Measurements from ENCODE around the gene AP5Z1.
A peak's percentile ranks its signal among the peaks of the same experiment; 100 is the strongest.
"Not testable (repeated sequence)": the region's sequence is repeated elsewhere in the genome, so short reads cannot be mapped to it uniquely, and the experiment has no call there.

AP5Z1 gene

DNA sequence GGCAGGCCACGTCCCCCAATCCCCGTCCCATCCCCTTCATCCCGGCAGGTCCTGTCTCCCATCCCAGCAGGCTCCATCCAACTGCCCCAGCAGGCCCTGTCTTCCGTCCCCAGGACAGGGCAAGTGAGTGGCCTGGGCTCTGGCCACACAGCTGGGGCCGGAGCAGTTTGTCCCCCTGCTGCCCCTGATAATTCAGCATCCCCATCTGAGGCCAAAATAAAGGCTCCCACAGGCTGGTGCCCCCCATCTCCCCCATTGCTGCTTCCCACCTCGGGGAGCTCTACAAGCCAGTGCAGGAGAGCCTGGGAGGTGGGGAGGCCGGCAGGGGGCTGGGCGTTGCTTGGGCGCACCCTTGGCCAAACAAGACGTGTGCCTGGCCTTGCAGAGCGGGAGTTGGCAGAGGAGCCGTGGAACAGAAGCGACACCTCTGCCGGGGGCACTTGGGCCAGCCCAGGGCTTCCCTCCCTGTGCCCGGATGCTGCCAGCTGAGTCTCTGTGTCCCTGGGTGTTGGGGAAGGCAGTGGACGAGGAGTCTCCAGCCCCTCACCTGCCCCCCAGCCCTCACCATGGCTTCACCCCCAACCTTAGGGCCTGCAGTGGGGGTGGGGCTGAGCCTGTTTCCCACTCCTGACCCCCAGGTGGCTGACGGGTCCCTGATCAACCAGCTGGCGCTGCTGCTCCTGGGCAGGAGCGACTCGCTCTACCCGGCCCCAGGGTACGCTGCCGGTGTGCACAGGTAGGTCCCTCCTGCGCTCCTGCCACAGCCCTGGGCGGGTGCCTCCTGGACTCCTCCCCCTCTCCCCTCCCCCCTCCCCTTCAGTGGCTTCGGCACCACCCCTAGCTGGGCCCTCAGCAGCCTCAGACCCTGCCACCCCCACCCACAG, 14.0 kb downstream of the AP5Z1 start:
- DNase-seq: no peak

GRCh38 chr7:4790078-4790465, 14.6 kb downstream of the AP5Z1 start:
- no peak for DNase-seq

- DNase-seq: no peak
Measured at GRCh38 chr7:4790516-4790991, 15.1 kb downstream of the AP5Z1 start.

DNA sequence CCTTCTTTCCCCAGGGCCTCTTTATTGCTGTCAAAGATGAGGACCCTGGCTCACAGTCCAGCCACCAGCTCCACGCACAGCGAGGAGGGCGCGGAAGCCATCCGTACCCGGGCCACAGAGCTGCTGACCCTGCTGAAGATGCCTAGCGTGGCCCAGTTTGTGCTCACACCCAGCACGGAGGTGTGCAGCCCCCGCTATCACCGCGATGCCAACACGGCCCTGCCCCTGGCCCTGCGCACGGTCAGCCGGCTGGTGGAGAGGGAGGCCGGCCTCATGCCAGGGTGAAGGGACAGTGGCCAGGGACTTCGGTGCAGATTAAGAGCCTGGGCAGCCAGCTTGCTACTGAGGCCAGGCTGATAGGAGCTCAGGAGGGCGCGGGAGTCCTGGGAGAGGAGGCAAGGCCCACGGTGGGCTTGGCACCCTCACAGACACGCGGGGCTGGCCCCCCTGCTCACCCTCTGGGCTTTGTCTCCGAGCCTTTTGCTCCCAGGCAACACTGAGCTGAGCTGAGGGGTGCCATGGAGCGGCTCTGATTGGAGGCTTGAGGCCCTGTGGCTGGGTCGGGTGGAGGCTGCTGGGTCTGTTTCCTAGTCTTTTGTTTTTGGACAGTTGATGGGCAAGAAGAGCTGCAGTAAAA, 15.8 kb downstream of the AP5Z1 start:
- DNase-seq: no peak

DNA sequence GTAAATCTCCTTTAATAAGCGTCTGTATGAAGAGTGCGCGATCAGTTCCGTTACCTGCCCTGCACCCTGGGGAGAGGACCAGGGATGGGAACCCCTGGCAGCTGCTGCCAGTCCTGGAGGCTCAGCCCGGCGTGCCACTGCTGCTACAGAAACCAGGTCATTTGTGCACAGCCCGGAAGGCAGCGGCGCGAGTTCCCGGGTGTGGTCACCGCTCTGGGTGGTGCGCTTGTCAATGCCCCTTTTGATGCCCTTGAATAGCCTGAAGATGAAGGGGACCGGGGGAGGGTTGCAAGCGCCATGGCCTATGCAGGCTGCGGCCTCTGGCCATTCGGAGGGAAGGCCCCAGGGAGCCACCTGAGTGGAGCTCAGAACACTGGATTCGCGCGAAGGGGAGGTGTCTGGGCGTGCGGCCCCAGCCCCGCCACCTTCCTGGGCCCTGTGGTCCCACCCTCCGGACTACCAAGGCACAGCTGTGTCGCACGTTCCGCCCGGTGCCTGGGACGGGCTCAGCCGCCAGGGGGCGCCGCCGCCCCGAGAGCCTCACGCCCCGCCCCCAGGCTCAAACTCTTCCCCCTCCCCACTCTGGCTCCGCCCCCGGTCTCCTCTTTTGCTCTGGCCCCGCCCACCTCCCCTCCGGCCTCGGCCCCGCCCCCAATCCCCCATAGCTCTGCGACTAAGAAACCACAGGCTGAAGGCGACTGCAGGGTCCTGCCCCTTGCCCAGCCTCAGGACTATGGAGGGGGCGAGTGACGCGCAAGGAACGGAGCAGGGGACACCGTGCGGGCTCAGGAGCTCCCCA, 16.5 kb downstream of the AP5Z1 start:
- peak; percentile 37 to 60 for DNase-seq

DNA sequence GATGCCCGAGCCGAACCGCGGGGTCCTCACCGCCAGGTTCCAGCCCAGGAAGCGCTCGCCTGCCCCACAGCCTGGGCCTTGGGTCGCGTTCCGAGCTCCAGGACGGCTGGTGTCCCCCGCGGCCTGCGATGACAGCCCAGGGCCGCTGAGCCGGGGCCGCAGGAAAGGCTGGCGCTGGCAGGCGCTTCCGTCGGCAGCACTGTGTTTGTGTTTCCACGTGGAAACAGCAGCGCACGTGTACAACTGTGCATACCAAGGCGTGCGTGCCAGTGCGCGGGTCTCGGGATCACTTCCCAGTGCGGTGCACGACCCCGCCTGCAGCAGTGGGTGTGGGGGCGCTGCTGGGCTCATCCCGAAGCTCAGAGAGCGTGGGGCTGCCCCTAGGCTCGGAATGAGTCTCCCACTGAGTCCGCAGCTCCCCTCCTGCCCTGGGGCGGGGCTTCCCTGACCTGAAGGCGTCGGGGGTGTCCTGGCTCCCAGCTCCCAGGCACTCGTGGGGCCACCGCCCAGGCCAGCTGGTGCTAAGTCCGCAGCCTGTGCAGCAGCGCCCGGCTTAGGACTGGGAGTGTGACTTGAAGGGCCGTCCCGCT, 17.2 kb downstream of the AP5Z1 start:
- no peak for DNase-seq

DNA sequence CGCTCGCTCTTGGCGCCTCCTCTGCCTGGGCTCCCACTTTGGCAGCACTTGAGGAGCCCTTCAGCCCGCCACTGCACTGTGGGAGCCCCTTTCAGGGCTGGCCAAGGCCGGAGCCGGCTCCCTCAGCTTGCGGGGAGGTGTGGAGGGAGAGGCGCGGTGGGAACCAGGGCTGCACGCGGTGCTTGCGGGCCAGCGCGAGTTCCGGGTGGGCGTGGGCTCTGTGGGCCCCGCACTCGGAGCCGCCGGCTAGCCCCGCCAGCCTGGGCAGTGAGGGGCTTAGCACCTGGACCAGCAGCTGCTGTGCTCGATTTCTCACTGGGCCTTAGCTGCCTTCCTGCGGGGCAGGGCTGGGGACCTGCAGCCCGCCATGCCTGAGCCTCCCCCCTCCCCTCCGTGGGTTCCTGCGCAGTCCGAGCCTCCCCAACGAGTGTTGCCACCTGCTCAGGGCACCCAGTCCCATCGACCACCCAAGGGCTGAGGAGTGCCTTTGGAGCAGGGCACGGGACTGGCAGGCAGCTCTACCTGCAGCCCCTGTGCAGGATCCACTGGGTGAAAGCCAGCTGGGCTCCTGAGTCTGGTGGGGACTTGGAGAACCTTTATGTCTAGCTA, 18.1 kb downstream of the AP5Z1 start:
- DNase-seq: not testable (repeated sequence)

- not testable (repeated sequence) for DNase-seq
Measured at GRCh38 chr7:4794171-4794570, 18.7 kb downstream of the AP5Z1 start.

GRCh38 chr7:4794591-4795350, 19.3 kb downstream of the AP5Z1 start:
- no peak for DNase-seq

- no peak for DNase-seq
Measured at GRCh38 chr7:4796453-4796852, 21.0 kb downstream of the AP5Z1 start.

GRCh38 chr7:4797858-4798705, 22.7 kb downstream of the AP5Z1 start:
- DNase-seq: peak; percentile 45 to 46

DNA sequence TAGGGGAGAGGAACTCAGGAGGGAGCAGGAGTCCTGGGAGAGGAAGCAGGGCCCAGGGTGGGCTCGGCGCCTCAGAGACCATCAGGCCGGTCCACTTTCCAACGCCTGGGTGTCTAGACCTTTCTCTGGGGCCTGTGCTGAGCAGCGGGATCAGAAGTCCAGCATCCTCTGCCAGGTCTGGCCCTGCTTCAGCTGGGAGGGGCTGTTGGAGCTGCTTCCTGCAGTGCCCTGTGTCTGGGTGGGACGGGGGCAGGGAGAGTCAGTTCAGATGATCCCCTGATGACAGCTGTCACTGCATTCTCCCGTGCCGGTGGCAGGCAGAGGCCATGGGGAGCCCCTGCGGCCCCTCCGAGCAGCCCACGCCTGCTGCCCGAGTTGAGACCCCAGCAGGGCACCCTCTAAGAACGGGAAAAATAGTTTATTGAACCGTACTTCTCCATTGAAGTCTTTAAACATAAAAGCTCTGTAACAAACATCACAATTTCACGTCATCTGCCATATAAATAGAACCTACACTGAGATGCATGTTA, 23.3 kb downstream of the AP5Z1 start:
- no peak for DNase-seq

DNA sequence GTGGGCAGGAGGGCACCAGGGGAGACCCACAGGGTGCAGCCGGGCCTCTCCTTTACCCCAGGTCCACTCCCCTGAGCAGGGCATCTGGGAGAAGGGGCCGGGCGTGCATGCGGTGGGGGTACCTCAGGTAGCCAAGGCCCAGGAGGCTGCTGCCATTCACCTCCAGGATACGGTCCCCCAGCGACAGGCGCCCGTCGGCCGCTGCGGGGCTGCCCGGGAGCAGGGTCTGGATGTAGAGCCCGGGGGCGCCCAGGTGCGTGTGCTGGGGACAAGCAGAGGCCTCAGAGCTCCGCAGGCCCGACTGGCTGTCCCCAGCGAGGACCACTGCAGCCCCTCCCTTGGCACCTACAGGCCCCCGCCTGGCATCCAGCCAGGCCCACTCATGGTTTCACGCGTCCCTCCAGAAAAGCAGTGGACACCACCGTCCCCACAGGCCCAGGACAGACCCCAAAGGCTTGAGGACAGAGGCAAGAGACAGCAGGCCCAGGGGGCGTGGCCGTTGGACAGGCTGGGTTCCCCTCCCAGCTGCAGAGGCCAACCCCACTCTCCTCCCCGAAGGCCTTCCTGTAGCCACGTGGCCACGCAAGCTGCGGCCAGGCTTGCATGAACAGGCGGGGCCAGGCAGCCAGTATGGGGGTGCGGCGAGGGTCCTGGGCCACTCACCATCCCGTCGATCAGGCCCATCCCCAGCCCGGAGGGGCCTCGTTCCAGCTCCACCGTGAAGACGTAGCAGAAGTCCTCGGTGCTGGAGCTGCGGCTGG, 24.3 kb downstream of the AP5Z1 start:
- DNase-seq: no peak

DNA sequence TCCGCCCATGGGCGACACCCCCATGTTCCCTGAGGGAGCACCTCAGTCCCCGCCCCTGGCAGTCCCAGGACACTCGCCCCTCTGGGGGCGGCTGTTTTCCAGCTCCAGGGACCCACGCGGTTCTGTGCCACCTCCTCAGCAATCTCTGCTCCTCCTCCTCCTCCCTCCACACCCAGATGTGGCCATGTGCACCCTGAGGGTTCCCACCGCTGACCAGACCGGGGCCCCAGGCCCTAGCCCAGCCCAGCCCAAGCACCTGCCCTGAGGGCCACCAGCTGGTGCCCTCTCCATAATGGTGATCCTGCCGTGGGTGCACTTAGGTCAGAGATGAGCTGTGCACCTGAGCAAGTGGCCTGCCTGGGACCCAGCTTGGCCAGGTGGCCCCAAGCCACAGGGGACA, 25.1 kb downstream of the AP5Z1 start:
- DNase-seq: no peak

DNA sequence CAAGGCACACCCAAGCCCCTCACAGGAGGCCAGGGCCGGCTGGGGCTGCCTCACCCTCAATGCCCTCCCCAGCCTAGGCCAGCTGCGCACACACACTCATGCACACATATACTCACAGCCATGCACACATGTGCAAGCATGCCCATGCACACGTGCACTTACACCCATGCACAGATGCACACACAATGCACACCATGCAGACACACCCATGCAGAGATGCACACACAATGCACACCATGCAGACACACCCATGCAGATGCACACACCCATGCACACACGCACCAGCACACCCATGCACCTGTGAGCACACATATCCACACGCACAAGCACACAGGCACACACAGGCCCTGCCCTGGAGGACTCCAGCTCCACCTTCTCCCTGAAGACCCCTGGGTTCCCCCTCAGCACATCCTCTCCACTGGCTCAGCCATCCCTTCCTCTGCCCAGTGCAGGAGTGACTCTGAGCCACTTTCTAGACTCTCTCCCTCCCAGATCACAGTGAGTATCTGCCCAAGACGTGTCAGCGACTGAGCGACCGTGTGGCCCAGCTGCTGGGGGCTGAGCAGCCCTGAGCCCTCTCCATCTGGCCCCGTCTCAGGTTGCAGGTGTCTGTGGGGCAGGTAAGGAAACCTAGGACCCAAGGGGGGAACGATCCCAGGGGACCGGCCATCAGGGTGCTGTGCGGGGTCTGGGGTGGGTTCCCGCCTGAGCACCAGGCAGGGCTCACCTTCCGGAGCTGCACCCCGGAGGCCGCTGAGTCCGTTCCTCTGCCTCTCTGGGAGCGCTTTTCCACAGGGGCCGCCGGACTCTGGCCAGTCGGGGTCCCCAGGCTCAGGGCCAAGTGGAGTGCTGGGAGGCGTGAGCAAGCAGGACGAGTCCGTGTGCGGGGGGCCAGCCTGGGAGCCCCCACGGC, 25.8 kb downstream of the AP5Z1 start:
- DNase-seq: no peak

GRCh38 chr7:4801839-4802231, 26.4 kb downstream of the AP5Z1 start:
- no peak for DNase-seq

GRCh38 chr7:4802577-4802976, 27.2 kb downstream of the AP5Z1 start:
- DNase-seq: not testable (repeated sequence)

GRCh38 chr7:4803397-4804241, 28.2 kb downstream of the AP5Z1 start:
- DNase-seq: no peak
